Right atrium auricular region (tissue), 2 donors: ENCODE results near the gene MTUS2. TPM values are rescaled to one million over a fixed set of nuclear protein-coding genes. Genes with fewer than 3 reads are reported as not detected.

ENCODE experiments used
- DNase-seq: peaks from one replicate; pipeline ENCODE4 v3.0.0-alpha.2; 2019; ENCODE audit warnings: low spot score
- H3K27ac ChIP-seq, 2 donors: fragments of 200-600 bp; sonication (generic); 1 replicate in 1 of 2; 2 replicates in 1 of 2; pipeline ENCODE4 v1.5.1; 2016 to 2019
- H3K27me3 ChIP-seq, 2 donors: fragments of 200-600 bp; sonication (generic); one replicate each; pipeline versions ENCODE4 v1.5.1 to v1.6.0; 2017 to 2019
- H3K36me3 ChIP-seq: fragments of 200-600 bp; sonication (generic); one replicate; pipeline ENCODE4 v1.5.1; 2016
- H3K4me1 ChIP-seq, 2 donors: fragments of 200-600 bp; sonication (generic); one replicate each; pipeline versions ENCODE4 v1.5.1 to v1.6.0; 2017 to 2019
- H3K4me3 ChIP-seq, 2 donors: fragments of 200-600 bp; sonication (generic); 1 replicate in 1 of 2; 2 replicates in 1 of 2; pipeline ENCODE4 v1.5.1; 2017 to 2019; ENCODE audit warnings: mild to moderate bottlenecking in 1 of 2, moderate library complexity in 1 of 2
- H3K9me3 ChIP-seq, 2 donors: fragments of 200-600 bp; sonication (generic); one replicate each; pipeline ENCODE4 v1.5.1; 2019
- CTCF ChIP-seq, 2 donors: fragments of 200-600 bp; sonication (generic); IDR thresholded peaks; one replicate each; pipeline ENCODE4 v1.5.1; 2019; ENCODE audit warnings: antibody characterized with exemption in 2 of 2
- total RNA-seq, 2 donors: library from RNA; depleted of rRNA; stranded (reverse); fragments of >200 nt; gene quantifications; one replicate each; pipeline ENCODE4 v1.1.0, GENCODE V29; 2016

The MTUS2 gene
- total RNA-seq, 2 donors from 2014 or later = 34.6 to 142 TPM

DNA sequence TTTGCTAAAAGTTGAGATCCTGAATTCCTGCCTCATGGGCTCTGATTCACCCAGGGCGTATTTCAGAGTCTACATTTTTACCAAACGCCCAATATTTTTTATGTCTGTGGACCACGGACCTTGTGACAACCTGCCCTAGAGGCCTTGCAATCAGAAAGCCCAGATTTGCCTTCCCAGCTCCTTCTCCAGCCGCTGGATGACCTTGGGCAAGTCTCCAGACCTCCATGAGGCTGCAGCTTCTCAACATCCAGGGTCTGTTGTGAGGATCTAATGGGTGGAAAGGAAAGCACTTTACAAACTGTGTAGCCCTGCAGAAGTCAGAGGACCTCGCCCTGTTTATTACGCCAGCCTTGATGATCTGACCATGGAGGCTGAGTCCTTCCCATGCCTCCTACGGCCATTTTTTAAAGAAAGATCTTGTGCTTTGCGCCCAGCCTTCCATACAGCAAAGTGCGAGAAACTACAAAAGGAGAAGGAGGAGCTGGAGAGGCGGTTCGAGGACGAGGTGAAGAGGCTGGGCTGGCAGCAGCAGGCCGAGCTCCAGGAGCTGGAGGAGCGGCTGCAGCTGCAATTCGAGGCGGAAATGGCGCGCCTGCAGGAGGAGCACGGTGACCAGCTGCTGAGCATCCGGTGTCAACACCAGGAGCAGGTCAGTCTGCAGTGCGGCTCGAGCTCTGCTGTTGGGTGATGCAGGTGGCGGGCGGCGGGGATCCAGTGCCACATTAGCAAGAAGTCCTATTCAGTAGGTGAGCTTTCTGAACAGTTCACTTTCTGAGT is 659.8 kb downstream of the MTUS2 start:
- no peak for DNase-seq
- no peak for TF ChIP-seq CTCF (IDR thresholded peaks at IDR 0.05)
- H3K9me3 ChIP-seq = no peaks in the 10 kb centered on the region
- no peak overlapping the region for H3K4me3 ChIP-seq
- H3K27me3 ChIP-seq = no peaks in the 10 kb centered on the region
- H3K27ac ChIP-seq = no peak overlapping the region
- H3K4me1 ChIP-seq = peaks cover 0 to 7% of the 10 kb centered on the region in 2 donors
- no peaks in the 10 kb centered on the region for H3K36me3 ChIP-seq

GRCh38 chr13:29480893-29481525 is 660.9 kb downstream of the MTUS2 start:
- H3K36me3 ChIP-seq = no peaks in the 10 kb centered on the region
- TF ChIP-seq CTCF (IDR thresholded peaks at IDR 0.05) = no peak
- H3K27ac ChIP-seq = no peak overlapping the region
- no peaks in the 10 kb centered on the region for H3K27me3 ChIP-seq
- peaks cover 0 to 7% of the 10 kb centered on the region in 2 donors for H3K4me1 ChIP-seq
- H3K9me3 ChIP-seq = no peaks in the 10 kb centered on the region
- no peak overlapping the region for H3K4me3 ChIP-seq
- no peak for DNase-seq

- H3K27me3 ChIP-seq = no peaks in the 10 kb centered on the region
- no peak overlapping the region for H3K4me3 ChIP-seq
- H3K9me3 ChIP-seq = no peaks in the 10 kb centered on the region
- TF ChIP-seq CTCF (IDR thresholded peaks at IDR 0.05) = no peak
- no peak overlapping the region for H3K27ac ChIP-seq
- DNase-seq = no peak
- no peaks in the 10 kb centered on the region for H3K36me3 ChIP-seq
- peaks cover 0 to 7% of the 10 kb centered on the region in 2 donors for H3K4me1 ChIP-seq
These were observed 661.5 kb downstream of the MTUS2 start for GRCh38 chr13:29481603-29482002.

DNA sequence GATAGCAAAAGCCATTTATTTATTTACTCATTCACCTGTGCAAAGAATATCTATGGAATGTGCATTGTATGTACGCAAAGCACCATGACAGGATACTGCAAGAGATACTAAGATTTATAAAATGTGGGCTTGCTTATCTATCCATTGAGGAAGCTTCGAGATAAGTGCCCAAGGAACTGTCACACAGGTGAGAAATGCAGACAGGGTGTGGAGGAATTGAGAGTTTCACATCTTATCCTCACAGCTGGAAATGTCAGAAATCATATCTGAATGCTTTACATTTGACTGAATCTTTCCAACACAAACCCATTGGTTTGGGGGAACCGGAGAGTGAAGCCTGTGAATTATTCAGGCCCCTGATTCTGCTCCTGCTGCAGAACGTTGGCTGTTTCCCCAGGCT is 662.4 kb downstream of the MTUS2 start:
- Histone ChIP-seq H3K27me3 (no peaks in the 10 kb centered on the region), H3K4me3 (no peak overlapping the region), H3K9me3 (no peaks in the 10 kb centered on the region), H3K36me3 (no peaks in the 10 kb centered on the region), H3K27ac (no peak overlapping the region), H3K4me1 (peaks cover 0 to 7% of the 10 kb centered on the region in 2 donors)
- no peak for TF ChIP-seq CTCF (IDR thresholded peaks at IDR 0.05)
- no peak for DNase-seq

DNA sequence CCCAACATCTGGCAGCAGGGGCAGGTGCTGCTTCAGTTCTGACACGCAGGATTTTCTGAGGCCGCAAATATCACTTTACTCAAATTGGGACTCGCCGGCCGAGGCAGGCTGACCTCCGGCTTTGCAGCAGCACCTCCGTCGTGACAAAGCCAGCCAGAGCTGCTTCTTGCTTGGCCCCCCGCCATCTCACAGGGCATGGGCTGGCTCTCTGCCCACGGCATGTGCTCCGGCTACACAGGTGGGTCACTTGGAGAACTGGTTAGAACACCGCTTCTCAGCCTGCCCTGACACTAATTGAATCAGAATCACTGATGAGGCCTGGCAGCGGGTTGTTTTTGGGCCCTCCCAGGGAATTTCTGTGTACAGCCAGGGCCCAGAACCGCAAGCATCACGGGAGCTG is 663.1 kb downstream of the MTUS2 start:
- peaks cover 0 to 7% of the 10 kb centered on the region in 2 donors for H3K4me1 ChIP-seq
- H3K36me3 ChIP-seq = no peaks in the 10 kb centered on the region
- H3K27me3 ChIP-seq = no peaks in the 10 kb centered on the region
- no peak for TF ChIP-seq CTCF (IDR thresholded peaks at IDR 0.05)
- no peaks in the 10 kb centered on the region for H3K9me3 ChIP-seq
- H3K4me3 ChIP-seq = no peak overlapping the region
- no peak overlapping the region for H3K27ac ChIP-seq
- no peak for DNase-seq
